Measurements from ENCODE around the gene USP17L19.
"Not testable (repeated sequence)": the region's sequence is repeated elsewhere in the genome, so short reads cannot be mapped to it uniquely, and the experiment has no call there.

The USP17L19 gene, protein sequence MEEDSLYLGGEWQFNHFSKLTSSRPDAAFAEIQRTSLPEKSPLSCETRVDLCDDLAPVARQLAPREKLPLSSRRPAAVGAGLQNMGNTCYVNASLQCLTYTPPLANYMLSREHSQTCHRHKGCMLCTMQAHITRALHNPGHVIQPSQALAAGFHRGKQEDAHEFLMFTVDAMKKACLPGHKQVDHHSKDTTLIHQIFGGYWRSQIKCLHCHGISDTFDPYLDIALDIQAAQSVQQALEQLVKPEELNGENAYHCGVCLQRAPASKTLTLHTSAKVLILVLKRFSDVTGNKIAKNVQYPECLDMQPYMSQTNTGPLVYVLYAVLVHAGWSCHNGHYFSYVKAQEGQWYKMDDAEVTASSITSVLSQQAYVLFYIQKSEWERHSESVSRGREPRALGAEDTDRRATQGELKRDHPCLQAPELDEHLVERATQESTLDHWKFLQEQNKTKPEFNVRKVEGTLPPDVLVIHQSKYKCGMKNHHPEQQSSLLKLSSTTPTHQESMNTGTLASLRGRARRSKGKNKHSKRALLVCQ

DNA sequence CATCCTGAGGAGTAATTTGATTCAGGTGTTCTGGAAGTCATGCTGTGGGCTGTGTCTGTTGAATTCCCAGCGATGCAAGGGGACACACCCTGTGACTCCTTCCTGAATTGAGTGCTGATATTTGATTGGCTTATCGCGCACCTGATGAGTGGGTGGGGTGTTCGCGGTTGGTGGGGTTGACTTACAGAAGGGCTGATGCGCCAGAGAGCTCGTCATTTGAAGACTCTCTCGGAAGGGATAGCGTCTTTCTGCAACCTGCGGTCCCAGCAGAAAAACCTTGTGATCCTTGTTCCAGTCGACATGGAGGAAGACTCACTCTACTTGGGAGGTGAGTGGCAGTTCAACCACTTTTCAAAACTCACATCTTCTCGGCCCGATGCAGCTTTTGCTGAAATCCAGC is at the start of gene USP17L19:
TSS of gene USP17L19 (plus strand) at position 301 of the 400 bp plus-strand sequence. CDS start at position 301, 0 bp downstream.
- H3K9ac ChIP-seq (ENCODE audit: low read depth, low read length); H3K27me3 ChIP-seq (ENCODE audit: insufficient read depth, low read length): not testable (repeated sequence)

DNA sequence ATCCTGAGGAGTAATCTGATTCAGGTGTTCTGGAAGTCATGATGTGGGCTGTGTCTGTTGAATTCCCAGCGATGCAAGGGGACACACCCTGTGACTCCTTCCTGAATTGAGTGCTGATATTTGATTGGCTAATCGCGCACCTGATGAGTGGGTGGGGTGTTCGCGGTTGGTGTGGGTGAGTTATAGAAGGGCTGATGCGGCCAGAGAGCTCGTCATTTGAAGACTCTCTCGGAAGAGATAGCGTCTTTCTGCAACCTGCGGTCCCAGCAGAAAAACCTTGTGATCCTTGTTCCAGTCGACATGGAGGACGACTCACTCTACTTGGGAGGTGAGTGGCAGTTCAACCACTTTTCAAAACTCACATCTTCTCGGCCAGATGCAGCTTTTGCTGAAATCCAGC is 42.8 kb upstream of the USP17L19 start, which contains the start of gene USP17L10:
TSS of gene USP17L10 (plus strand) at position 301 of the 400 bp plus-strand sequence. CDS start at position 301, 0 bp downstream.
- H3K4me1 ChIP-seq (ENCODE audit: insufficient read depth, low read length); H3K36me3 ChIP-seq (ENCODE audit: insufficient read depth, low read depth, low read length); H3K27me3 ChIP-seq (ENCODE audit: insufficient read depth, low read length); H3K9ac ChIP-seq (ENCODE audit: low read depth, low read length); H3K27ac ChIP-seq (ENCODE audit: low read length); H3K4me3 ChIP-seq (ENCODE audit: low read length); H3K9me3 ChIP-seq (ENCODE audit: insufficient read depth, low read depth, low read length): not testable (repeated sequence)

More for the DNA sequence above, at the start of gene USP17L19:
- H3K4me3 ChIP-seq (ENCODE audit: low read length); H3K27ac ChIP-seq (ENCODE audit: low read length); H3K36me3 ChIP-seq (ENCODE audit: insufficient read depth, low read depth, low read length); H3K4me1 ChIP-seq (ENCODE audit: insufficient read depth, low read length); H3K9me3 ChIP-seq (ENCODE audit: insufficient read depth, low read depth, low read length): not testable (repeated sequence)

DNA sequence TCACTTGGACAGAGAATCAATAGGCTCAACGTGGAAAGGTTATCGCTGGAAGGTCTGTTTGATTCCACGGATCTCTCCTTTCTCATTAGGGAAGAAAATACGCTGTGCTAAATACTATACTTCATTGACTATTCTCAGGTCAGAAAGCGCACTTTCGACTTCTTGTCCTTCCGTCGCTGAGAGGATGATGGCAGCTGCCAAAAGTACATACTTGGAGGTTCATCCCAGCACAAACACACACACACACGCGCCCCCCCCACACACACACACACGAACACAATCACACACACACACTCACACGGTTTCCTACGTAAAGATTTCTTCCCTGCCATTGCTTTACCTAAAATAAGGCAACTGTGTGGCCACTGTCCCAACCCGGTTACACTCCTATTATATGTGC is 38.5 kb upstream of the USP17L19 start:
- not testable (repeated sequence) for H3K9ac ChIP-seq (ENCODE audit: low read depth, low read length); H3K4me1 ChIP-seq (ENCODE audit: insufficient read depth, low read length); H3K4me3 ChIP-seq (ENCODE audit: low read length); H3K27ac ChIP-seq (ENCODE audit: low read length); H3K36me3 ChIP-seq (ENCODE audit: insufficient read depth, low read depth, low read length); H3K9me3 ChIP-seq (ENCODE audit: insufficient read depth, low read depth, low read length); H3K27me3 ChIP-seq (ENCODE audit: insufficient read depth, low read length)

DNA sequence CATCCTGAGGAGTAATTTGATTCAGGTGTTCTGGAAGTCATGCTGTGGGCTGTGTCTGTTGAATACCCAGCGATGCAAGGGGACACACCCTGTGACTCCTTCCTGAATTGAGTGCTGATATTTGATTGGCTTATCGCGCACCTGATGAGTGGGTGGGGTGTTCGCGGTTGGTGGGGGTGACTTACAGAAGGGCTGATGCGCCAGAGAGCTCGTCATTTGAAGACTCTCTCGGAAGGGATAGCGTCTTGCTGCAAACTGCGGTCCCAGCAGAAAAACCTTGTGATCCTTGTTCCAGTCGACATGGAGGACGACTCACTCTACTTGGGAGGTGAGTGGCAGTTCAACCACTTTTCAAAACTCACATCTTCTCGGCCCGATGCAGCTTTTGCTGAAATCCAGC is 38.1 kb upstream of the USP17L19 start, which contains the start of gene USP17L11:
TSS of gene USP17L11 (plus strand) at position 301 of the 400 bp plus-strand sequence. CDS start at position 301, 0 bp downstream.
- not testable (repeated sequence) for H3K4me3 ChIP-seq (ENCODE audit: low read length); H3K27me3 ChIP-seq (ENCODE audit: insufficient read depth, low read length); H3K36me3 ChIP-seq (ENCODE audit: insufficient read depth, low read depth, low read length); H3K9me3 ChIP-seq (ENCODE audit: insufficient read depth, low read depth, low read length); H3K9ac ChIP-seq (ENCODE audit: low read depth, low read length); H3K4me1 ChIP-seq (ENCODE audit: insufficient read depth, low read length); H3K27ac ChIP-seq (ENCODE audit: low read length)

DNA sequence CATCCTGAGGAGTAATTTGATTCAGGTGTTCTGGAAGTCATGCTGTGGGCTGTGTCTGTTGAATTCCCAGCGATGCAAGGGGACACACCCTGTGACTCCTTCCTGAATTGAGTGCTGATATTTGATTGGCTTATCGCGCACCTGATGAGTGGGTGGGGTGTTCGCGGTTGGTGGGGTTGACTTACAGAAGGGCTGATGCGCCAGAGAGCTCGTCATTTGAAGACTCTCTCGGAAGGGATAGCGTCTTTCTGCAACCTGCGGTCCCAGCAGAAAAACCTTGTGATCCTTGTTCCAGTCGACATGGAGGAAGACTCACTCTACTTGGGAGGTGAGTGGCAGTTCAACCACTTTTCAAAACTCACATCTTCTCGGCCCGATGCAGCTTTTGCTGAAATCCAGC is 33.3 kb upstream of the USP17L19 start, which contains the start of gene USP17L12:
TSS of gene USP17L12 (plus strand) at position 301 of the 400 bp plus-strand sequence. CDS start at position 301, 0 bp downstream.
- not testable (repeated sequence) for H3K4me1 ChIP-seq (ENCODE audit: insufficient read depth, low read length); H3K4me3 ChIP-seq (ENCODE audit: low read length); H3K27ac ChIP-seq (ENCODE audit: low read length); H3K9me3 ChIP-seq (ENCODE audit: insufficient read depth, low read depth, low read length); H3K36me3 ChIP-seq (ENCODE audit: insufficient read depth, low read depth, low read length); H3K9ac ChIP-seq (ENCODE audit: low read depth, low read length); H3K27me3 ChIP-seq (ENCODE audit: insufficient read depth, low read length)

DNA sequence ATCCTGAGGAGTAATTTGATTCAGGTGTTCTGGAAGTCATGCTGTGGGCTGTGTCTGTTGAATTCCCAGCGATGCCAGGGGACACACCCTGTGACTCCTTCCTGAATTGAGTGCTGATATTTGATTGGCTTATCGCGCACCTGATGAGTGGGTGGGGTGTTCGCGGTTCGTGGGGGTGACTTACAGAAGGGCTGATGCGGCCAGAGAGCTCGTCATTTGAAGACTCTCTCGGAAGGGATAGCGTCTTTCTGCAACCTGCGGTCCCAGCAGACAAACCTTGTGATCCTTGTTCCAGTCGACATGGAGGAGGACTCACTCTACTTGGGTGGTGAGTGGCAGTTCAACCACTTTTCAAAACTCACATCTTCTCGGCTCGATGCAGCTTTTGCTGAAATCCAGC is 28.6 kb upstream of the USP17L19 start, which contains the start of gene USP17L13:
TSS of gene USP17L13 (plus strand) at position 301 of the 400 bp plus-strand sequence. CDS start at position 301, 0 bp downstream.
- not testable (repeated sequence) for H3K9ac ChIP-seq (ENCODE audit: low read depth, low read length); H3K4me1 ChIP-seq (ENCODE audit: insufficient read depth, low read length); H3K9me3 ChIP-seq (ENCODE audit: insufficient read depth, low read depth, low read length); H3K27me3 ChIP-seq (ENCODE audit: insufficient read depth, low read length); H3K36me3 ChIP-seq (ENCODE audit: insufficient read depth, low read depth, low read length); H3K27ac ChIP-seq (ENCODE audit: low read length); H3K4me3 ChIP-seq (ENCODE audit: low read length)

DNA sequence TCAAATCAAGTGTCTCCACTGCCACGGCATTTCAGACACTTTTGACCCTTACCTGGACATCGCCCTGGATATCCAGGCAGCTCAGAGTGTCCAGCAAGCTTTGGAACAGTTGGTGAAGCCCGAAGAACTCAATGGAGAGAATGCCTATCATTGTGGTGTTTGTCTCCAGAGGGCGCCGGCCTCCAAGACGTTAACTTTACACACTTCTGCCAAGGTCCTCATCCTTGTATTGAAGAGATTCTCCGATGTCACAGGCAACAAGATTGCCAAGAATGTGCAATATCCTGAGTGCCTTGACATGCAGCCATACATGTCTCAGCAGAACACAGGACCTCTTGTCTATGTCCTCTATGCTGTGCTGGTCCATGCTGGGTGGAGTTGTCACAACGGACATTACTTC is 22.9 kb upstream of the USP17L19 start:
- not testable (repeated sequence) for H3K9ac ChIP-seq (ENCODE audit: low read depth, low read length); H3K27me3 ChIP-seq (ENCODE audit: insufficient read depth, low read length)

DNA sequence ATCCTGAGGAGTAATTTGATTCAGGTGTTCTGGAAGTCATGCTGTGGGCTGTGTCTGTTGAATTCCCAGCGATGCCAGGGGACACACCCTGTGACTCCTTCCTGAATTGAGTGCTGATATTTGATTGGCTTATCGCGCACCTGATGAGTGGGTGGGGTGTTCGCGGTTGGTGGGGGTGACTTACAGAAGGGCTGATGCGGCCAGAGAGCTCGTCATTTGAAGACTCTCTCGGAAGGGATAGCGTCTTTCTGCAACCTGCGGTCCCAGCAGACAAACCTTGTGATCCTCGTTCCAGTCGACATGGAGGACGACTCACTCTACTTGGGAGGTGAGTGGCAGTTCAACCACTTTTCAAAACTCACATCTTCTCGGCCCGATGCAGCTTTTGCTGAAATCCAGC is 19.1 kb upstream of the USP17L19 start, which contains the start of gene USP17L15:
TSS of gene USP17L15 (plus strand) at position 301 of the 400 bp plus-strand sequence. CDS start at position 301, 0 bp downstream.
- not testable (repeated sequence) for H3K9ac ChIP-seq (ENCODE audit: low read depth, low read length); H3K4me3 ChIP-seq (ENCODE audit: low read length); H3K4me1 ChIP-seq (ENCODE audit: insufficient read depth, low read length); H3K27me3 ChIP-seq (ENCODE audit: insufficient read depth, low read length); H3K27ac ChIP-seq (ENCODE audit: low read length); H3K36me3 ChIP-seq (ENCODE audit: insufficient read depth, low read depth, low read length); H3K9me3 ChIP-seq (ENCODE audit: insufficient read depth, low read depth, low read length)

More for the DNA sequence above, 22.9 kb upstream of the USP17L19 start:
- not testable (repeated sequence) for H3K9me3 ChIP-seq (ENCODE audit: insufficient read depth, low read depth, low read length); H3K36me3 ChIP-seq (ENCODE audit: insufficient read depth, low read depth, low read length); H3K4me3 ChIP-seq (ENCODE audit: low read length); H3K27ac ChIP-seq (ENCODE audit: low read length); H3K4me1 ChIP-seq (ENCODE audit: insufficient read depth, low read length)

DNA sequence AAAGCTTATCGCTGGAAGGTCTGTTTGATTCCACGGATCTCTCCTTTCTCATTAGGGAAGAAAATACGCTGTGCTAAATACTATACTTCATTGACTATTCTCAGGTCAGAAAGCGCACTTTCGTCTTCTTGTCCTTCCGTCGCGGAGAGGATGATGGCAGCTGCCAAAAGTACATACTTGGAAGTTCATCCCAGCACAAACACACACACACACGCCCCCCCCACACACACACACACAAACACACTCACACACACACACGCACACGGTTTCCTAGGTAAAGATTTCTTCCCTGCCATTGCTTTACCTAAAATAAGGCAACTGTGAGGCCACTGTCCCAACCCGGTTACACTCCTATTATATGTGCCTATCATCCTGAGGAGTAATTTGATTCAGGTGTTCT is 14.7 kb upstream of the USP17L19 start:
- H3K27me3 ChIP-seq (ENCODE audit: insufficient read depth, low read length); H3K9ac ChIP-seq (ENCODE audit: low read depth, low read length); H3K9me3 ChIP-seq (ENCODE audit: insufficient read depth, low read depth, low read length); H3K4me1 ChIP-seq (ENCODE audit: insufficient read depth, low read length); H3K27ac ChIP-seq (ENCODE audit: low read length); H3K36me3 ChIP-seq (ENCODE audit: insufficient read depth, low read depth, low read length); H3K4me3 ChIP-seq (ENCODE audit: low read length): not testable (repeated sequence)

DNA sequence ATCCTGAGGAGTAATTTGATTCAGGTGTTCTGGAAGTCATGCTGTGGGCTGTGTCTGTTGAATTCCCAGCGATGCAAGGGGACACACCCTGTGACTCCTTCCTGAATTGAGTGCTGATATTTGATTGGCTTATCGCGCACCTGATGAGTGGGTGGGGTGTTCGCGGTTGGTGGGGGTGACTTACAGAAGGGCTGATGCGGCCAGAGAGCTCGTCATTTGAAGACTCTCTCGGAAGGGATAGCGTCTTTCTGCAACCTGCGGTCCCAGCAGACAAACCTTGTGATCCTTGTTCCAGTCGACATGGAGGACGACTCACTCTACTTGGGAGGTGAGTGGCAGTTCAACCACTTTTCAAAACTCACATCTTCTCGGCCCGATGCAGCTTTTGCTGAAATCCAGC is 9.6 kb upstream of the USP17L19 start, which contains the start of gene USP17L17:
TSS of gene USP17L17 (plus strand) at position 301 of the 400 bp plus-strand sequence. CDS start at position 301, 0 bp downstream.
- H3K36me3 ChIP-seq (ENCODE audit: insufficient read depth, low read depth, low read length); H3K4me1 ChIP-seq (ENCODE audit: insufficient read depth, low read length); H3K27me3 ChIP-seq (ENCODE audit: insufficient read depth, low read length); H3K9ac ChIP-seq (ENCODE audit: low read depth, low read length); H3K4me3 ChIP-seq (ENCODE audit: low read length); H3K9me3 ChIP-seq (ENCODE audit: insufficient read depth, low read depth, low read length); H3K27ac ChIP-seq (ENCODE audit: low read length): not testable (repeated sequence)

DNA sequence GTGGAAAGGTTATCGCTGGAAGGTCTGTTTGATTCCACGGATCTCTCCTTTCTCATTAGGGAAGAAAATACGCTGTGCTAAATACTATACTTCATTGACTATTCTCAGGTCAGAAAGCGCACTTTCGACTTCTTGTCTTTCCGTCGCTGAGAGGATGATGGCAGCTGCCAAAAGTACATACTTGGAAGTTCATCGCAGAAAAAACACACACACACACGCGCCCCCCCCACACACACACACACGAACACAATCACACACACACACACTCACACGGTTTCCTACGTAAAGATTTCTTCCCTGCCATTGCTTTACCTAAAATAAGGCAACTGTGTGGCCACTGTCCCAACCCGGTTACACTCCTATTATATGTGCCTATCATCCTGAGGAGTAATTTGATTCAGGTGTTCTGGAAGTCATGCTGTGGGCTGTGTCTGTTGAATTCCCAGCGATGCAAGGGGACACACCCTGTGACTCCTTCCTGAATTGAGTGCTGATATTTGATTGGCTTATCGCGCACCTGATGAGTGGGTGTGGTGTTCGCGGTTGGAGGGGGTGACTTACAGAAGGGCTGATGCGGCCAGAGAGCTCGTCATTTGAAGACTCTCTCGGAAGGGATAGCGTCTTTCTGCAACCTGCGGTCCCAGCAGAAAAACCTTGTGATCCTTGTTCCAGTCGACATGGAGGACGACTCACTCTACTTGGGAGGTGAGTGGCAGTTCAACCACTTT is 5.1 kb upstream of the USP17L19 start, which contains the start of gene USP17L18:
TSS of gene USP17L18 (plus strand) at position 678 of the 728 bp plus-strand sequence. CDS start at position 678, 0 bp downstream.
- not testable (repeated sequence) for H3K9ac ChIP-seq (ENCODE audit: low read depth, low read length); H3K36me3 ChIP-seq (ENCODE audit: insufficient read depth, low read depth, low read length); H3K4me3 ChIP-seq (ENCODE audit: low read length); H3K9me3 ChIP-seq (ENCODE audit: insufficient read depth, low read depth, low read length); H3K27ac ChIP-seq (ENCODE audit: low read length); H3K27me3 ChIP-seq (ENCODE audit: insufficient read depth, low read length); H3K4me1 ChIP-seq (ENCODE audit: insufficient read depth, low read length)
